ENCODE results near the gene DNAJC28.

DNA sequence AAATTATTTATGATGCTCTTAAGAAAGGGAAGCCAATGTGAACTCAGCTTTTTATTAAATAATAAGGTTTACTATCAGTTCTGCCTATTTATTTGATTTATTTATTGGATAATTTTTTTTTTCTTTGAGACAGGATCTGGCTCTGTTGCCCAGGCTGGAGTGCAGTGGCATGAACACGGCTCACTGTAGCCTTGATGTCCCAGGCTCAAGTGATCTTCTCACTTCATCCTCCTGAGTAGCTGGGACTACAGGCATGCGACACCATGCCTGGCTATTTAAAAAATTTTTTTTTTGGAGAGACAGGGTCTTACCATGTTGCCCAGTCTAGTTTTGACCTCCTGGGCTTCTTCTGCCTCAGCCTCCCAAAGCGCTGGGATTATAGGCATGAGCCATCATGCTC, 21.0 kb upstream of the DNAJC28 start:
- TF ChIP-seq MLX (CRISPR knock-in tag; IDR thresholded peaks at IDR 0.05) (no peak), CTCF (IDR thresholded peaks at IDR 0.05) (no peak), GABPB1 (CRISPR knock-in tag; IDR thresholded peaks at IDR 0.05) (no peak), NR2C2 (CRISPR knock-in tag; IDR thresholded peaks at IDR 0.05) (no peak), NR3C1 (CRISPR knock-in tag; conservative IDR thresholded peaks at IDR 0.05; ENCODE audit: low read depth) (no peak), FOXP1 (CRISPR knock-in tag; IDR thresholded peaks at IDR 0.05; ENCODE audit: borderline replicate concordance) (no peak), NFE2L1 (CRISPR knock-in tag; IDR thresholded peaks at IDR 0.05) (no peak)
- TF ChIP-seq, protein P1, sequence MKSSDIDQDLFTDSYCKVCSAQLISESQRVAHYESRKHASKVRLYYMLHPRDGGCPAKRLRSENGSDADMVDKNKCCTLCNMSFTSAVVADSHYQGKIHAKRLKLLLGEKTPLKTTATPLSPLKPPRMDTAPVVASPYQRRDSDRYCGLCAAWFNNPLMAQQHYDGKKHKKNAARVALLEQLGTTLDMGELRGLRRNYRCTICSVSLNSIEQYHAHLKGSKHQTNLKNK (CRISPR knock-in tag; IDR thresholded peaks at IDR 0.05): no peak
- TF ChIP-seq, protein P2, sequence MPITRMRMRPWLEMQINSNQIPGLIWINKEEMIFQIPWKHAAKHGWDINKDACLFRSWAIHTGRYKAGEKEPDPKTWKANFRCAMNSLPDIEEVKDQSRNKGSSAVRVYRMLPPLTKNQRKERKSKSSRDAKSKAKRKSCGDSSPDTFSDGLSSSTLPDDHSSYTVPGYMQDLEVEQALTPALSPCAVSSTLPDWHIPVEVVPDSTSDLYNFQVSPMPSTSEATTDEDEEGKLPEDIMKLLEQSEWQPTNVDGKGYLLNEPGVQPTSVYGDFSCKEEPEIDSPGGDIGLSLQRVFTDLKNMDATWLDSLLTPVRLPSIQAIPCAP (CRISPR knock-in tag; IDR thresholded peaks at IDR 0.05): no peak
- TF ChIP-seq, protein P3, sequence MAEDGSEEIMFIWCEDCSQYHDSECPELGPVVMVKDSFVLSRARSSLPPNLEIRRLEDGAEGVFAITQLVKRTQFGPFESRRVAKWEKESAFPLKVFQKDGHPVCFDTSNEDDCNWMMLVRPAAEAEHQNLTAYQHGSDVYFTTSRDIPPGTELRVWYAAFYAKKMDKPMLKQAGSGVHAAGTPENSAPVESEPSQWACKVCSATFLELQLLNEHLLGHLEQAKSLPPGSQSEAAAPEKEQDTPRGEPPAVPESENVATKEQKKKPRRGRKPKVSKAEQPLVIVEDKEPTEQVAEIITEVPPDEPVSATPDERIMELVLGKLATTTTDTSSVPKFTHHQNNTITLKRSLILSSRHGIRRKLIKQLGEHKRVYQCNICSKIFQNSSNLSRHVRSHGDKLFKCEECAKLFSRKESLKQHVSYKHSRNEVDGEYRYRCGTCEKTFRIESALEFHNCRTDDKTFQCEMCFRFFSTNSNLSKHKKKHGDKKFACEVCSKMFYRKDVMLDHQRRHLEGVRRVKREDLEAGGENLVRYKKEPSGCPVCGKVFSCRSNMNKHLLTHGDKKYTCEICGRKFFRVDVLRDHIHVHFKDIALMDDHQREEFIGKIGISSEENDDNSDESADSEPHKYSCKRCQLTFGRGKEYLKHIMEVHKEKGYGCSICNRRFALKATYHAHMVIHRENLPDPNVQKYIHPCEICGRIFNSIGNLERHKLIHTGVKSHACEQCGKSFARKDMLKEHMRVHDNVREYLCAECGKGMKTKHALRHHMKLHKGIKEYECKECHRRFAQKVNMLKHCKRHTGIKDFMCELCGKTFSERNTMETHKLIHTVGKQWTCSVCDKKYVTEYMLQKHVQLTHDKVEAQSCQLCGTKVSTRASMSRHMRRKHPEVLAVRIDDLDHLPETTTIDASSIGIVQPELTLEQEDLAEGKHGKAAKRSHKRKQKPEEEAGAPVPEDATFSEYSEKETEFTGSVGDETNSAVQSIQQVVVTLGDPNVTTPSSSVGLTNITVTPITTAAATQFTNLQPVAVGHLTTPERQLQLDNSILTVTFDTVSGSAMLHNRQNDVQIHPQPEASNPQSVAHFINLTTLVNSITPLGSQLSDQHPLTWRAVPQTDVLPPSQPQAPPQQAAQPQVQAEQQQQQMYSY (CRISPR knock-in tag; IDR thresholded peaks at IDR 0.05): no peak

All from WTC11 (cell line).